GM20431 (cell line): ENCODE data around the gene RDH5.

Experiments used
- in situ Hi-C: fragments of 300-500 bp; cut with MseI, MboI; formaldehyde crosslinking; loops from one replicate; pipeline ENCODE4 v1.15.0; 2020; ENCODE audit warnings: low sequenced_read_pairs; ENCODE audit not compliant: unreplicated experiment

Gene RDH5

GRCh38 chr12:55694651-55695050 is 25.5 kb upstream of the RDH5 start:
- in situ Hi-C loops = no loop called here

GRCh38 chr12:55695349-55695748 is 24.8 kb upstream of the RDH5 start:
- in situ Hi-C loops = no loop called here

- in situ Hi-C loops = no loop called here
Observed at GRCh38 chr12:55696141-55696540, 24.1 kb upstream of the RDH5 start.

- in situ Hi-C loops = no loop called here
Observed at GRCh38 chr12:55696796-55697462, 23.3 kb upstream of the RDH5 start.

- in situ Hi-C loops = no loop called here
Observed at GRCh38 chr12:55697686-55698085, 22.5 kb upstream of the RDH5 start.

GRCh38 chr12:55698241-55698955 is 21.8 kb upstream of the RDH5 start:
- in situ Hi-C loops = no loop called here

- in situ Hi-C loops = no loop called here
Observed at GRCh38 chr12:55698965-55699364, 21.2 kb upstream of the RDH5 start.

- in situ Hi-C loops = no loop called here
Observed at GRCh38 chr12:55699471-55700055, 20.6 kb upstream of the RDH5 start.

- in situ Hi-C loops = no loop called here
Observed at GRCh38 chr12:55700255-55701018, 19.8 kb upstream of the RDH5 start.

GRCh38 chr12:55702861-55703260 is 17.3 kb upstream of the RDH5 start:
- in situ Hi-C loops = no loop called here

- in situ Hi-C loops = no loop called here
Observed at GRCh38 chr12:55703288-55703687, 16.9 kb upstream of the RDH5 start.

- in situ Hi-C loops = no loop called here
Observed at GRCh38 chr12:55703901-55704761, 16.1 kb upstream of the RDH5 start.

- in situ Hi-C loops = no loop called here
Observed at GRCh38 chr12:55704824-55705718, 15.1 kb upstream of the RDH5 start.

- in situ Hi-C loops = no loop called here
Observed at GRCh38 chr12:55705782-55706402, 14.3 kb upstream of the RDH5 start.

- in situ Hi-C loops = no loop called here
Observed at GRCh38 chr12:55706568-55707218, 13.5 kb upstream of the RDH5 start.

GRCh38 chr12:55707219-55707671 is 12.9 kb upstream of the RDH5 start:
- in situ Hi-C loops = no loop called here

- in situ Hi-C loops = no loop called here
Observed at GRCh38 chr12:55707841-55708694, 12.1 kb upstream of the RDH5 start, which contains the start of gene ITGA7. Gene ITGA7 (minus strand): TSS chr12:55707904. CDS start chr12:55707682, 222 bp downstream.
